Activated CD8-positive, alpha-beta T cell treated with anti-CD3 and anti-CD28 coated beads, Interleukin-2, amount 10 ng/mL, durations not matched to agents 7 days and 5 days (primary cell): ENCODE measurements around the gene PRMT9. TPM values are rescaled to one million over a fixed set of nuclear protein-coding genes. Genes with fewer than 3 reads are reported as not detected.

Source experiments
- ATAC-seq: fragments of 150-1000 bp; cut with Tn5 transposase; one replicate; pipeline ENCODE4 v1.10.0; 2021; ENCODE audit warnings: moderate library complexity
- CTCF ChIA-PET: fragments of 350-600 bp; sonication (Branson Sonifier 250); formaldehyde crosslinking; loops from one replicate; lab custom pipeline; 2021; ENCODE audit warnings: antibody characterized with exemption; lab: Charles Lee
- POLR2A ChIA-PET: fragments of 350-600 bp; sonication (Branson Sonifier 250); formaldehyde crosslinking; loops from one replicate; lab custom pipeline; 2021; ENCODE audit warnings: antibody characterized with exemption; lab: Charles Lee
- DNase-seq: peaks from one replicate; pipeline ENCODE4 v3.0.0-alpha.2; 2020
- H3K27ac Mint-ChIP-seq: one replicate; pipeline ENCODE4 v1.8.0; 2021; ENCODE audit warnings: mild to moderate bottlenecking, mixed read lengths
- H3K27me3 Mint-ChIP-seq: one replicate; pipeline ENCODE4 v1.8.0; 2021; ENCODE audit warnings: low read depth, mixed read lengths
- H3K36me3 Mint-ChIP-seq: one replicate; pipeline ENCODE4 v1.8.0; 2021; ENCODE audit warnings: low read depth, mixed read lengths
- H3K4me1 Mint-ChIP-seq: one replicate; pipeline ENCODE4 v1.8.0; 2021; ENCODE audit warnings: low read depth, mixed read lengths
- H3K4me3 Mint-ChIP-seq: one replicate; pipeline ENCODE4 v1.8.0; 2021; ENCODE audit warnings: mild to moderate bottlenecking, mixed read lengths
- H3K9me3 Mint-ChIP-seq: one replicate; pipeline ENCODE4 v1.8.0; 2022; ENCODE audit warnings: mixed read lengths; ENCODE audit not compliant: insufficient read depth
- total RNA-seq, 2 experiments: library from RNA; stranded (reverse); gene quantifications; one replicate each; pipeline ENCODE4 v1.2.3, GENCODE V29; 2021

Gene PRMT9
- total RNA-seq, 2 experiments from 2014 or later: 12.5 to 13.4 TPM

DNA sequence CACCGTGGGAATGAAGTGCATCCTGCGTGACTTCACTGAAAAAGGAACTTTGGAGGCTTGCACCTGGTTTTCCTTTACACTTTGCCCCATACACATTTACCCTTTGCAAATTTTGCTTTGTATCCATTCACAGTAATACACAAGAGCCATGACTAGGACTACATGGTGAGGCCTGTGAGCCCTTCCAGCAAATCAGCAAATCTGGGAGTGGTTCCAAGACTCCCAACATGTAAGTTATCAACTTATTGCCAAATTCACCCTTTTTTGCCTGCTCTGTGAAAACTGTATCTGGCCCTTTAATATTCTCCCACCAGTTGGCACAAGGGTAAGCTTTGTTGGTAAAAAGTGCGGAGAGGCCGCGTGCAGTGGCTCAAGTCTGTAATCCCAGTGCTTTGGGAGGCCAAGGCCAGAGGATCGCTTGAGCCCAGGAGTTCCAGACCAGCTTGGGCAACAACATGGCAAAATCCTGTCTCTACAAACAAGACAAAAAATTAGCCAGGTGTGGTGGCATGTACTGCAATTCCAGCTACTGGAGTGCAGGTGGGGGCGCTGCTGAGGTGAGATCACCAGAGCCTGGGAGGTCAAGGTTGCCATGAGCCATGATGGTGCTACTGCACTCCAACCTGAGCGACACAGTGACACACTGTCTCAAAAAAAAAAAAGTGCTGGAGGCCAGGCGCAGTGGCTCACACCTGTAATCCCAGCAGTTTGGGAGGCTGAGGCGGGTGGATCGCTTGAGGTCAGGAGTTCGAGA lies 5.0 kb downstream of the PRMT9 start:
- ATAC-seq: no peak
- H3K4me1 Mint-ChIP-seq: peaks cover 21% of the 10 kb centered on the region
- H3K4me3 Mint-ChIP-seq: no peak overlapping the region
- no peaks in the 10 kb centered on the region for H3K9me3 Mint-ChIP-seq
- ChIA-PET CTCF (interaction anchor here (1.0 to 2.0 kb wide), 2 partner anchors 52 to 188 kb away, joined by 3 to 11 read pairs; no protein-coding TSS in a partner anchor), POLR2A (no interaction called here)
- peaks cover 37% of the 10 kb centered on the region for H3K36me3 Mint-ChIP-seq
- no peak overlapping the region for H3K27ac Mint-ChIP-seq
- no peaks in the 10 kb centered on the region for H3K27me3 Mint-ChIP-seq
- DNase-seq: peak; percentile 26

DNA sequence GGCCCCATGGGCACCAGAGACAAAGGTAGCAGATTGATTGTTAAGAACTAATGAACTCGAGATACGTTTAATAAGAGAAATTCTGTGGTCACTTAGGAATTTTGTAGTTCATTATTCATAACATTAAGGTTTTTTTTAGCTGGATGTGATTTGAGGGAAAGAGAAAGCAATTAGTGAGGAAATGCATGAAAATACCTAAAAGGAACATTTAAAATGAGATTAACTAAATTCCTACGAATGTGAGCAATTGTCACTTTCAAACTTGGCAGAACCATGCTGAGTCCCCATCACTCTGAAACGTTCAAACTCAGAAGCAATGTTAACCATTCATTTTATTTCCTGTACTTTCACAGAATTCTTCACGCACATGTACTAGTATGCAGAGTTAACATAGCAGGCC lies 5.9 kb downstream of the PRMT9 start:
- Mint-ChIP-seq H3K4me1 (peaks cover 21% of the 10 kb centered on the region), H3K27ac (no peak overlapping the region), H3K4me3 (no peak overlapping the region), H3K27me3 (no peaks in the 10 kb centered on the region), H3K9me3 (no peaks in the 10 kb centered on the region), H3K36me3 (peaks cover 39% of the 10 kb centered on the region)
- ChIA-PET CTCF (no interaction called here), POLR2A (no interaction called here)
- ATAC-seq (no peak), DNase-seq (no peak)

DNA sequence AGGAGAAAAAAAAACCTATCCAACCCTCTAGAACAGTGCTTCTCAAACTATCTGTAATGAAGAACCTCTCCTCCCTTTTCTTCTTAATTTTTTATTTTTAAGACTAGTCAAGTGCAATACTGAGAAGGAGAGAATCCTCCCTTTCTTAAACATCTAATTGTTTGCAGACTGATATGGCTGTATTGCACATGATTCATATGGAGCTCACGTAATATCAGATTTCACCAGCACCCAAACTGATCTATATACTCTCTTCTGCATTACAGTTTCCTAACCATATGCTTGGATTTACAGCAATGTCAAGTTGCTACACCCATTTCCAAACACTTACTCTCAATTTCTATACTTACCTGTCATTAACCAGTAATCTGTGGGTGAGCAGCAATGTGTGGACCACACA lies 9.5 kb downstream of the PRMT9 start:
- Mint-ChIP-seq H3K4me1 (peaks cover 4% of the 10 kb centered on the region), H3K9me3 (no peaks in the 10 kb centered on the region), H3K27me3 (no peaks in the 10 kb centered on the region), H3K4me3 (no peak overlapping the region), H3K36me3 (peaks cover 55% of the 10 kb centered on the region), H3K27ac (no peak overlapping the region)
- DNase-seq (no peak), ATAC-seq (no peak)
- ChIA-PET POLR2A (interaction anchor here (1.1 kb wide), 1 partner anchor 58 kb away, joined by 3 read pairs; the partner anchor contains the start of gene TMEM184C), CTCF (interaction anchor here (2.5 to 3.0 kb wide), 2 partner anchors 9 to 192 kb away, joined by 7 to 13 read pairs; partner anchors contain the start of gene PRMT9)

DNA sequence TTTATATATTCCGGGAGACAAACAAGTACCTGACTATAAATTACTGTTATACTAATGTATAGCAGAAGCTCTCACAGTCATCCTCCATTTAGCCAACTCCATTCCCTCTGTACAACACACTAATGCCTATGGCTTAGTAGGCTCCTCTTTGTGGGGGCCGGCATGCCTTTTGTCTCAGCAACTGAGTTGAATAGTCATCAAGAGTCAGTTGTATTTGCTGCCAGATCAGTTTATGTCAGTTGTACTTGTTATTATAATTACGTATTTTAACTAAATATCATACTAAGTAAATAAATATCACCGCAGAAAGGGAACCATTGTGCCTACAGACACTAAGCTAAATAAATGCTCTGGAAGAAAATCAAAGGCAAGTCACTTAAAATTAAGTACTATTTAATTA lies 9.9 kb downstream of the PRMT9 start:
- CTCF ChIA-PET: interaction anchor here (2.5 to 3.0 kb wide), 2 partner anchors 10 to 193 kb away, joined by 7 to 13 read pairs; partner anchors contain the start of gene PRMT9
- ATAC-seq (no peak), DNase-seq (no peak)
- Mint-ChIP-seq H3K27me3 (no peaks in the 10 kb centered on the region), H3K4me1 (peaks cover 4% of the 10 kb centered on the region), H3K9me3 (no peaks in the 10 kb centered on the region), H3K36me3 (peaks cover 53% of the 10 kb centered on the region), H3K27ac (no peak overlapping the region), H3K4me3 (no peak overlapping the region)
- POLR2A ChIA-PET: interaction anchor here (1.1 kb wide), 1 partner anchor 57 kb away, joined by 3 read pairs; the partner anchor contains the start of gene TMEM184C

DNA sequence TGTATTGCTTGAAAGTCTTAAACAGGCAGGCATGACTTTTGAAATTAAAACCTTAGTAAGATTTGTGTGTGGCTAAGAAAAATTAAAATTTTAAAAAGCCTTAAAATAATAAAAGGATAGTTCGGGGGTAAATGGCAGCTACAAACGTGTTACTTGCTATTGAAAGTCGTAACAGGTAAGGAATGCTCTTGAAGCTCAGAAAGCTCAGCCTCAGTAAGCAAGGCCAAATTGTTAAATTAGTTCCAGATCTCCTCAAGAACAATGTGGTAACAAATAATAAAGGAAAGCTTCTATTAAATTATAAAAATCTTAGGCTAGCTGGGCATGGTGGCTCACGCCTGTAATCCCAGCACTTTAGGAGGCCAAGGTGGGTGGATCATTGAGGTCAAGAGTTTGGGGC lies 25.5 kb downstream of the PRMT9 start:
- H3K4me3 Mint-ChIP-seq: no peak overlapping the region
- H3K27ac Mint-ChIP-seq: no peak overlapping the region
- H3K9me3 Mint-ChIP-seq: no peaks in the 10 kb centered on the region
- no peak for DNase-seq
- POLR2A ChIA-PET: no interaction called here
- ATAC-seq: no peak
- CTCF ChIA-PET: interaction anchor here (2.9 kb wide), 1 partner anchor 208 kb away, joined by 12 read pairs; no protein-coding TSS in a partner anchor
- peaks cover 42% of the 10 kb centered on the region for H3K36me3 Mint-ChIP-seq
- no peaks in the 10 kb centered on the region for H3K27me3 Mint-ChIP-seq
- H3K4me1 Mint-ChIP-seq: no peaks in the 10 kb centered on the region

DNA sequence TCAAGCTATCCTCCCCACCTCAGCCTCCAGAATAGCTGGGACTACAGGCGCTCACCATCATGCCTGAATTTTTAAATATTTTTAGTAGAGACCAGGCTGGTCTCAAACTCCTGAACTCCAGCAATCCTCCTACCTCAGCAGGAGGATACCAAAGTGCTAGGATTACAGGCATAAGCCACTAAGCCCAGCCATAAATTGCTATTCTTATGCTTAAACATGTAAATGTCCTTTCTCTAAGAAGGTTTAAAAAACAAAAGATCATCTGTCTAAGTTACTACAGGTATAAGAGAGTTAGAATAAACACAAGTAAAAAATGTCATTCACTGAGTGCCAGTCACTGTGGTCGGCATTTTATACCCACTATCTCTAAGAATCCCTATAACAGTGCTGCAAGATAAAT lies 28.3 kb downstream of the PRMT9 start:
- no peak for ATAC-seq
- ChIA-PET CTCF (interaction anchor here (1.0 kb wide), 1 partner anchor 212 kb away, joined by 3 read pairs; no protein-coding TSS in a partner anchor), POLR2A (no interaction called here)
- H3K9me3 Mint-ChIP-seq: no peaks in the 10 kb centered on the region
- DNase-seq: no peak
- no peak overlapping the region for H3K27ac Mint-ChIP-seq
- no peaks in the 10 kb centered on the region for H3K27me3 Mint-ChIP-seq
- H3K4me1 Mint-ChIP-seq: peaks cover 9% of the 10 kb centered on the region
- no peak overlapping the region for H3K4me3 Mint-ChIP-seq
- peaks cover 56% of the 10 kb centered on the region for H3K36me3 Mint-ChIP-seq

DNA sequence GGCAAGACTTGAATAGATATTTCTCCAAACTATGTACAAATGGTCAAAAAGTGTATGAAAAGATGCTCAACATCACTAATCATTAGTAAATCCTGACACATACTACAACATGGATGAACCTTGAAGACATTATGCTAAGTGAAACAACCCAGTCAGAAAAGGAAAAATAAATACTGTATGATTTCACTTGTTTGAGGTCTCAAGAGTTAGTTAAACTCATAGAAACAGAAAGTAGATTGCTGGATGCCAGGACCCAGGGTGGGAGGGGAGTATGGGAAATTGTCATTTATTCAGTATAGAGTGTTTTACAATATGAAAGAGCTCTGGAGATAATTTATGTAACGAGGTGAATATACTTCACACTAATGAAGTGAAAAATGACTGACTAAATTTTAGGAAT lies 32.4 kb downstream of the PRMT9 start:
- Mint-ChIP-seq H3K27me3 (no peaks in the 10 kb centered on the region), H3K36me3 (peaks cover 66% of the 10 kb centered on the region), H3K27ac (no peak overlapping the region), H3K4me1 (peaks cover 30% of the 10 kb centered on the region), H3K9me3 (peaks cover 5% of the 10 kb centered on the region), H3K4me3 (no peak overlapping the region)
- CTCF ChIA-PET: no interaction called here
- DNase-seq (no peak), ATAC-seq (no peak)
- POLR2A ChIA-PET: no interaction called here

DNA sequence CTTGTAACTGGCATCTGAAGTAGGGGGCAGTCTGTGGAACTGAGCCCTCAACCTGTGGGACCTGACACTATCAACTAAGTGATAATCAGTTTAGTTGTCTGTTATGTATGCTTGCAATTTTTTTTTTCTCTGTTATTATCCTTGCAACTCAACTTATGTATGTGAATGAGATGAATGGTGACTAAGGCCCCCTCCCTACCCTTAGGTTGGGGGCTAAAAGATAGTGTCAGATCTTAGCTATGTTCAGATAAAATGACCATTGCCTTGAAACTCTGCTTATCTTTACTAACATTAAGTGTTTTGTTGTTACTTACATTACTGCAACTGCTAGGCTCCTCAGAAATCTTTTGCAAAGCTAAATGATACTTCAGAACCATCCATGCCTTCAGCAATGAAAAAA lies 35.3 kb downstream of the PRMT9 start:
- Mint-ChIP-seq H3K27me3 (no peaks in the 10 kb centered on the region), H3K36me3 (peaks cover 53% of the 10 kb centered on the region), H3K9me3 (peaks cover 5% of the 10 kb centered on the region), H3K27ac (no peak overlapping the region), H3K4me3 (no peak overlapping the region), H3K4me1 (peaks cover 34% of the 10 kb centered on the region)
- ChIA-PET POLR2A (interaction anchor here (0.6 kb wide), 2 partner anchors 21 to 31 kb away, joined by 3 to 4 read pairs; no protein-coding TSS in a partner anchor), CTCF (no interaction called here)
- DNase-seq (no peak), ATAC-seq (no peak)

DNA sequence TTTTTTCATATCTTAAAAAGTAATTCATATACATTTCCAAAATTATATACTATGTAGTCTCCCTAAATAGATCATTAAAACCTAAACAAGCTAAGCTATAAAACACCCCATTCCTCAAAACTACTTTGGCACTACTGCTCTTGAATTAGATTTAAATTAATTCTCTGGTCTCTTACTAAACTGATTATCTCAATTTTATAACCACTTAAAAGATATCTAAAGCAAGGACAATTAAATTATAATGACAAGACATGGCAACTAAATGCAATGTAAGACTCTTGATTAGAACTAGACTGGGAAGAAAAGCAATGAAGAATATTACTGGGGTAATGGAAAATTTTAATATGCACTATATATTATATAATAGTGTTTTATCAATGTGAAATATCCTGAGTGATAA lies 38.9 kb downstream of the PRMT9 start:
- peaks cover 25% of the 10 kb centered on the region for H3K4me1 Mint-ChIP-seq
- no peak overlapping the region for H3K4me3 Mint-ChIP-seq
- H3K27ac Mint-ChIP-seq: no peak overlapping the region
- ATAC-seq (no peak), DNase-seq (no peak)
- H3K36me3 Mint-ChIP-seq: peaks cover 59% of the 10 kb centered on the region
- CTCF ChIA-PET: interaction anchor here (1.4 kb wide), 2 partner anchors 218 to 222 kb away, joined by 3 to 4 read pairs; no protein-coding TSS in a partner anchor
- peaks cover 5% of the 10 kb centered on the region for H3K9me3 Mint-ChIP-seq
- POLR2A ChIA-PET: interaction anchor here (2.4 kb wide), 1 partner anchor 28 kb away, joined by 7 read pairs; the partner anchor contains the start of gene TMEM184C
- no peaks in the 10 kb centered on the region for H3K27me3 Mint-ChIP-seq

DNA sequence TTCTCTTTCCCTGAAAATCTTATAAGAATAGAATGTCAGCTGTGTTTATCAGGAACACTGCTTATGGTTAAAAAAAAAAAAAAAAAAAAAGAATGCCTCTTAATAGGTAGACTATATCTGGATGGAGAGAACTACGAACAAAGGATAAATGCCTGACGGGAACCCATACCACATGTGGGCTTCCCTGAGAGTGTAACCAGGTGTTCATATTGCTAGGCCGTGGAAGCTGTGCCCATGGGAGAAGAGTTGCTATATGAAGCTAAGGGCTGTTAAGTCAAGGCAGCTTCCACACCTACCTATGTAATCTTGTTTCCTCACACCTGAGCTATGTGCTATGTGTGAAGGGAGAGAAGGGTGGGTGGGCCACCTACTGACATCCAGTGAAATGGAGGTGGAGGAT lies 39.5 kb downstream of the PRMT9 start:
- ATAC-seq: no peak
- no peak overlapping the region for H3K4me3 Mint-ChIP-seq
- H3K27me3 Mint-ChIP-seq: no peaks in the 10 kb centered on the region
- CTCF ChIA-PET: interaction anchor here (1.4 kb wide), 2 partner anchors 219 to 222 kb away, joined by 3 to 4 read pairs; no protein-coding TSS in a partner anchor
- no peak overlapping the region for H3K27ac Mint-ChIP-seq
- peaks cover 25% of the 10 kb centered on the region for H3K4me1 Mint-ChIP-seq
- peaks cover 5% of the 10 kb centered on the region for H3K9me3 Mint-ChIP-seq
- DNase-seq: no peak
- POLR2A ChIA-PET: interaction anchor here (2.4 kb wide), 1 partner anchor 27 kb away, joined by 7 read pairs; the partner anchor contains the start of gene TMEM184C
- peaks cover 59% of the 10 kb centered on the region for H3K36me3 Mint-ChIP-seq

DNA sequence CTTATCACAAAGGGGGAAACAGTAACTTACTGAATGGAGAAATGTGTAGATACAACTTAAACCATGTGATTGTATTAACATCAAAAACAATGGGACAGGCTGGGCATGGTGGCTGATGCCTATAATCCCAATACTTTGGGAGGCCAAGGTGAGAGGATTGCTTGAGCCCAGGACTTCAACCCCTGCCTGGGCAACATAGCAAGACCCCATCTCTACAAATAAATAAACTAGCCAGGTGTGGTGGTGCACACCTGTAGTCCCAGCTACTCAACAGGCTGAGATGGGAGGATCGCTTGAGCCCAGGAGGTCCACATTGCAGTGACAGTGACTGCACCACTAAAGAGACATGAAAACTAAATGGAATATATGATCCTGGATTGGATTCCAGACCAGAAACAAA lies 40.3 kb downstream of the PRMT9 start:
- POLR2A ChIA-PET: interaction anchor here (2.4 kb wide), 1 partner anchor 26 kb away, joined by 7 read pairs; the partner anchor contains the start of gene TMEM184C
- no peaks in the 10 kb centered on the region for H3K27me3 Mint-ChIP-seq

DNA sequence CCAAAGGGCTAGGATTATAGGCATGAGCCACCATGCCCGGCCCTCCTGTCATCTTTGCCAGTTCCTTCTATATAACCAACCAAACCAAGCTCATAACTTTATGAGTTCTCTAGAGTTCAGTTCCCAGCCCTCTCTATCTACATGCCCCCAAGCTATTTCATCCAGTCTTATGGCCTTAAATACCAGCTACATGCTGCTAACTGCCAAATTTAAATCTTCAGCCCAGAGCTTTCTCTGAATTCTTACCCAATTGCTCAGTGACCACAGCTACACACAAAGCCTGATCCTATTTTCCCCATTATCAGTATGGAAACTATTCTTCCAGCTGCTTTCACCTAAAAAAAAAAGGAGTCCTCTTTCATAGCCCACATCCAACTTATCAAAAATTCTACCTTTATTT lies 43.6 kb downstream of the PRMT9 start:
- POLR2A ChIA-PET: no interaction called here
- peaks cover 69% of the 10 kb centered on the region for H3K36me3 Mint-ChIP-seq

More for the DNA sequence above, 40.3 kb downstream of the PRMT9 start:
- peaks cover 26% of the 10 kb centered on the region for H3K4me1 Mint-ChIP-seq
- H3K27ac Mint-ChIP-seq: no peak overlapping the region
- CTCF ChIA-PET: interaction anchor here (6.9 kb wide), 1 partner anchor 223 kb away, joined by 28 read pairs; no protein-coding TSS in a partner anchor
- H3K36me3 Mint-ChIP-seq: peaks cover 59% of the 10 kb centered on the region
- H3K9me3 Mint-ChIP-seq: peaks cover 5% of the 10 kb centered on the region
- no peak for ATAC-seq
- no peak overlapping the region for H3K4me3 Mint-ChIP-seq
- no peak for DNase-seq

More for the DNA sequence above, 43.6 kb downstream of the PRMT9 start:
- no peak for ATAC-seq
- Mint-ChIP-seq H3K4me3 (no peak overlapping the region), H3K9me3 (no peaks in the 10 kb centered on the region), H3K4me1 (peaks cover 17% of the 10 kb centered on the region), H3K27me3 (no peaks in the 10 kb centered on the region), H3K27ac (no peak overlapping the region)
- CTCF ChIA-PET: interaction anchor here (1.3 to 6.9 kb wide), 2 partner anchors 68 to 226 kb away, joined by 4 to 28 read pairs; no protein-coding TSS in a partner anchor
- DNase-seq: no peak
